NCI-H524 (cell line): ENCODE measurements around the gene WDR45B.

Experiments used
- DNase-seq, 2 experiments: peaks; one replicate each; lab custom pipeline; 2025; lab: John Stamatoyannopoulos, UW

Gene WDR45B

DNA sequence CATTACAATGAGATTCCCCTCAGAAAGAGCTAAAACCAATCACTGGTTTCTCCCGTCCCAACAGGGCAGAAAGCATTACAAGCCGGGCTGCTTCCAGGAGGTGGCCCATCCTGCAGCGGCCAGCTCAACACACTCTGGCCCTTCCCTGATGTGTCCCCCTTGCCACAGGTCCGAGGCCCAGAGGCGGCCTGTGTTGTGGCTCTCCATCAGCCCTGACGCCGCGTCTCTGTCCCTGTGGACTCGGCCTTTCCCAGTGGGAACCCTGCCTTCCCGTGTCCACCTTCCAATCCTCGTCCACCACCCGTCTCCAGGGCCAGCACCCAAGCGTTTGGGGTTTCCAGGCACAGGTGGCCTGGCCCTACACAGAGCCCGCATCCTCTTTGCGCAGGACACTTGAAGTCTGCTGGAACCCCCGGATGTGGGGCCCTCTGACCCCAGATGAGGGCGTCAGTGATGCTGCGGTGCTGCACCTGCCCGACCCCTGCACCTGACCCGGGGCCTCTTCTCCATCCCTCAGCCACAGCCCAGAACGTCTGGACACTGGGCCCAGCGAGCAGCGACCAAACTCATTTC is 29.2 kb upstream of the WDR45B start:
- no peak for DNase-seq

DNA sequence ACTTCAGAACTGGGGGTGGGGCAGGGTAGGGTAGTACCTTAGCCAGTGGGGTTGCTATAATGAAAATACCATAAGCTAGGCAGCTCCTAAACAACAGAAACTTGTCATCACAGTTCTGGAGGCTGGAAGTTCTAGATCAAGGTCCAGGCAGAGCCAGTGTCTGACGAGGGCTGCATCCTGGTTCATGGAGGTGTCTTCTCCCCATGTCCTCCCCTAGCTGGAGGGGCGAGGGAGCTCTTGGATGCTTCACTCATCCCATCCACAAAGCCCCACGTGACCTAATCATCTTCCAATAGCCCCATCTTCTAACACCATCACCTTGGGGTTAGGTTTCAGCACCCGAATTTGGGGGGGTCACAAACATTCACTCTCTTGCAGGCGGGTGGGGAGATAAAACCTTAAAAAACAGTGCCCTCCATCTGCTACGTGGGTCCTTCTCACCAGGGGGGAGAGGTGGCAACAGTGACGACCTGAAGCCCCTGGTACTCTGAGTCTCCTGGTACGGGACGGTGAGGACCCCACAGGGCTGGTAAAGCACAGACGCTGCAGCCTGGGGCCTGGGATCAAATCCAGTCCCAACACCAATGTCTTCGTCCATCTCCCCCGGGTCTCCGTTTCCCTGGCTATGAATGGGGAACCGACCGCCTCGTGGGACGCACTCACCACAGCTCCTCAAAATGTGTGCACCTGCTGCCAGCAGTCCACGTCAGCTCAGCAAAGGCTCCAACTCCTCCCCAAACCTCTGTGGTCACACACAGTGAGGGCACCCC is 27.4 kb upstream of the WDR45B start:
- DNase-seq = no peak

DNA sequence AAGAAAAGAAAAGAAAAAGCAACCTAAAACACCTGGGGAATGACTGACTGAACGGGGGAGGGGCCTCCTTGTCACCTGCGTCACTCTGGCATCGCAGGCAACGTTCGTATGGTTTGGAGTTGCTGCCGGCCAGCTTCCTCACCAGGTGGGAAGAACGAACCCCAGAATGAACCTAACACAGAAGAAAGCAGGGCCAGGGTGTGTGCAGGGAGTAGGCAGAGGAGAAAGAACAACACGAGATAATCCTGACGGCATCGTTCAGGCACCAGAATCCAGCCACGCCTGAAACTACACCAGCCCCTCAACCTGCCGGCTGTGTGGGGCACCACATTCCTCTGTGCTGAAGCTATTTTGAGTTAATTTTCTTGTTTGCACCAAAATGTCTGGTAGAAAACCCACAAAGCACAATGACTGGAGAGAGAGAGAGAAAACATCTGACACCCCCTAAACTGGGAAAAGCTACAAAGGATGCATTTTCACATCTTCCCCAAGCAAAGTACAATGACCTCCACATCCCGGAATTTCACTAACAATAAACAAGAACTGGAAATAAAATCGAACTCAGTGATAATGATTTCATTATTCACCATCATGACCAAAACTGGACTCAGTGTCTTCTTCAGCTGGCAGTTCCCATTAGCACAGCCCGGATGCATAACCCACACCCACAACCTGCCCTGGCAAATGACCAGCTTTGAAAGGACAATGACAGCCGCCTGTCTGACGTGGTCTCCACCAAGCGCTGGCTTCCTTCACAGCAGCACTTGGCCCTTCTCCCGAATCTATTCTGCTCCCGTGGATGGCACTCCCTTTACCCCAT is 26.6 kb upstream of the WDR45B start:
- no peak for DNase-seq

DNA sequence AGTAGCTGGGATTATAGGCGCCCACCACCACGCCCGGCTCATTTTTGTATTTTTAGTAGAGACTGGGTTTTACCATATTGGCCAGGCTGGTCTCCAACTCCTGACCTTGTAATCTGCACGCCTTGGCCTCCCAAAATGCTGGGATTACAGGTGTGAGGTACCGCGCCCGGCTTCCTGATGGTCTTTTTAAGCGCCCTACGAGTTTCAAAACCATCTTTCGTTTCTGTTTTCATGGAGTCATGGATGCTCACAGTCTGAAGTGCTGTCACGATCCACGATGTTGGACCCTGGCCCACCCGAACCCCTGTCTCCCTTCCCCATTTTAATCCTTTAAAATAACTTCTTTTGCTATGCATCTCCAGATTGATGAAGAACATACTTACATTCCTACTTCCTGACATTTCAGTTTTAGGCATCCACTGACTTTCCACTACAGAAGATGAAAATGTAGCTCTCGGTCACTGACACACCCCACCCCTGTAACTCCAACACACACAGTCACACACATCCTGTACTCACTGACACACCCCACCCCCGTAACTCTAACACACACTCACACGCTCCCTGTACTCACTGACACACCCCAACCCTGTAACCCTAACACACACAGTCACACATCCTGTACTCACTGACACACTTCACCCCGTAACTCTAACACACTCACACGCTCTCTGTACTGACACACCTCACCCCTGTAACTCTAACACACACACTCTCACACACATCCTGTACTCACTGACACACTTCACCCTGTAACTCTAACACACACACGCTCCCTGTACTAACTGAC is 22.6 kb upstream of the WDR45B start:
- no peak for DNase-seq

DNA sequence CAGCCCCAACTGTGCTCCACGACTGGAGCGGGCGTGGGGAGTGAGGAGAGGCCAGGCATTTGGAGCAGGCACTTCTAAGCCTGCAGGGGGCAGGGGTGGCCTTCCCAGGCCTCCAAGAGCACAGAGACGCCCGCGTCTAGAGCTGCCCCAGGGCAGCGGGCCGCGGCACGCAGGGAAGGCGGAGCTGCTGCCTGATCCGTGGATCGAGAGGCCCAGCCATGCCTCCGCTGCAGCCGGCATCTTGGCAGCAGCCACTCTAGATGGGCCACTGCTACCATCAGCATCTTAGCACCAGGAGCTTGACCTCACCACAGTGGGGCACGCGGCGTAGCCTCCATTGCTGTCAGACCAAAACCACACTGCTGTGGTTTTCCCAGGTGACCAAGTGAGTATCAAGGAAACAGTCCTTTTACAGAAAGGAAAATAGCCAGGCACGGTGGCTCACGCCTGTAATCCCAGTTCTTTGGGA is 20.4 kb upstream of the WDR45B start:
- peak in 1 of 2 experiments; percentile 5 for DNase-seq

DNA sequence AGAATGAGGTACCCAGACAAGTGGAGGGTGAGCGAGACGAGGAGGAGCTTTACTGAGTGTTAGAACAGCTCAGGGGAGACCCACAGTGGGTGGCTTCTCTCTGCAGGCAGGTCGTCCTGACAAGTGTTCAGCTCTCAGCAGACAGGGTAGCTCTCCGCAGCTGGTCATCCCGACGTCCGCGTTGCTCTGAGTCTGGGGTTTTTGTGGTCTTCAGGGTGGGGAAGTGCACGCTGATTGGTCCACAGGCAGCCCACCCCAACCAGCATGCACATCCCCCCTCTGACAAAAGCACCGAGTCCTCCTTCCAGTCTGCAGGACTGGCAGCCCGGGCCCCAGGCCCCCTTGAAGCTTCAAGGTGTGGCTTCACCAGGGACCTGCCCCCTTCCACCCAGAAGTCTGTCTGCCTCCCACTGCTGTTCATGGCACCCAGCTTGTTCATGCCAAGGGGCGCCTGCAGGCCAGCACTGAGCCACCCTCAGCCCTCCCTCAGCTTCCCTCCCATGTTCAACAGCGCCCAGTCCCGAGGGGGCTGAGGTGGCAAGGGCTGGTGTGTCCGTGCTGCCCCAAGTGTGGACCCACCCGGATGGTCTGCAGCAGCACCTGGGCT is 19.9 kb upstream of the WDR45B start:
- no peak for DNase-seq

DNA sequence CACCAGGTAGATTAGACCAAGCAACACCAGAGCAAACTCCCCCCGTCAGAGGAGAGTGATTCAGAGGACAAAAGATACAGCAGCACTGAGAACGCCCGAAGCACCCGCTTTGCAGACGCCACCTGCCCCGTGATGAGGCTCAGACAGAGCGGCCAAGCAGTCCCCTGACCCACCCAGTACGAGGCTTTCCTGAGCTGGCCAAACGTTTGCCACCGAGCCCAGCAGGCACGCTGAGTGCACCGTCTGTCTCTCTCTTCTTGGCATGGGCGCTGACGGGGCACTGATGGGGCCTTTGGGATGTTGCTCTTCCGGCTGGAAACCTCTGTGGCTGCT is 19.4 kb upstream of the WDR45B start:
- no peak for DNase-seq

DNA sequence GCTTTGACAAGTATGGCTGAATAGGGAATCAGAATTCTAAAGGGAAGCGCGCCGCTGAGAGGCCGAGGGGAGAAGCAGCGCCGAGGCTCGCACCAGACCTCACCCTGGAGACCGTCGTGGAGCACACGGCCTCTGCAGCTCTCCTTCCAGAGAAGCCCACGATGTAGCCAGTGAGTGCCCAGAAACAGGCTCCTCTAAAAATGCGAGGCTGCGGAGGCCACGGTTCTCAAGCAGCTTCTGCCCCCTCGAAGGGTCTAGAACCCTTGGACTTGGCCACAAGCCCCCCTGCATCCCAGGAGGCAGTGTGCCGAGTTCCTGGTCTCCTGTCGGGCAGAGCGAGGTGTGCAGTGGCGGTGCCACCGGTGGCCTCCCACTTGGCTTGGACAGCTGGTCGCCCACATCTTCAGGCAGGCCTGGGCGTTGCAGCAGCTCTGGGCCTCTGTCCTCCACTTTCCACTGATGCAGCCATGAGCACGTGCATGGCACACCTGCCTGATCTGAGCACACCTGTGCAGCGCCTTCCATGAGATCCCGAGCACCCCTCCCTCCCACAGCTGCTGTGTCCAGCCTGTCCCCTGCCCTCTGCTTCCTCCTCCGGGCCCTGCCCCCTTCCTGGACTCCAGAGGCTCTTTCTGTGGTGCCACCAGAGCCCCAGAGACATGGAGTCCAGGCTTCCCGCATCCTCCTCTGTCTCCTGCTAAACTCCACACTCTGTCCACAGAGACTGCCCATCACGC is 18.9 kb upstream of the WDR45B start:
- DNase-seq = no peak

DNA sequence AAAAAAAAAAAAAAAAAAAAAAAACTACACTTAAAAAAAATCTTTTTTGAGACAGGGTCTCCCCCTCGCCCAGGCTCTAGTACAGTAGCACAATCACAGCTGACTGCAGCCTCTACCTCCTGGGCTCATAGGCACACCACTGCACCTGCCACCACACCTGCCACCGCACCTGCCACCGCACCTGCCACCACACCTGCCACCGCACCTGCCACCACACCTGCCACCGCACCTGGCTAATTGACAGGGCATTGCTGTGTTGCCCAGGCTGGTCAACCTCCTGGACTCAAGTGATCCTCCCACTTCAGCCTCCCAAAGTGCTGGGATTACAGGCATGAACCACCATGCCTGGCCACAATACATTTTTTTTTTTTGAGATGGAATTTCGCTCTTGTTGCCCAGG is 17.6 kb upstream of the WDR45B start:
- DNase-seq = no peak

DNA sequence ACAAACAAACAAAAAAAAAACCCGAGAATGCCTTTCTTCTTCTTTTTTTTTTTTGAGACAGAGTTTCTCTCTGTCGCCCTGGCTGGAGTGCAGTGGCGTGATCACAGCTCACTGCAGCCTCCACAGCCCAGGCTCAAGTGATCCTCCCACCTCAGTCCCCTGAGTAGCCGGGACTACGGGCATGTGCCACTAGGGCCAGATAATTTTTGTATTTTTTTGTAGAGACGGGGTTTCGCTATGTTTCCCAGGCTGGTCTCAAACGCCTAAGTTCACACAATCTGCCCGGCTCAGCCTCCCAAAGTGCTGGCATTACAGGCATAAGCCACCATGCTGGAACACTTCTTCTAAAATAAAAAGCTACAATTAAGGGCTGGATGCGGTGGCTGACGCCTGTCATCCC is 17.0 kb upstream of the WDR45B start:
- DNase-seq = no peak

DNA sequence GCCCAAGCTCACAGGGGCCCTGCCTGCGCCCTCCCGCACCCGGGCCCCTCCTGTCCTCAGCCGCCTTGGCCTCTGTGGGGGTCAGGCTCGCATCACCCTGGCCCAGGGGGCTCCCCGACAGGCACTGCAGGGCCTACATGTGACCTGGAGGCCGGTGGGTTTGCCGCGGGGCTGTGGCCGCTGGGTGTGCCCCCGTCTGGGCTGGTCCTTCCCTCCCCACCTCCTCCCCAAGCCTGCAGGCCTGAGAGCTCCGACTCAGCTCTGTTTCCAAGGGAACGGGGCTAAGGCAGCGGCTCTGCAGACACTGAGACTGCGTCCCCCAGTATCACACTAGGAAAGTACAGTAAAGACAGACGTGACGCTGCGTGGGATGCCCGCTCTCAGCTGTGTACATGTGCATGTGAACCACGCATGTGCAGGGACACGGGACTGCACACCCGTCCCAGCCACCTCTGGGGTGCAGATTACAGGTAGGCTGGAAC is 16.5 kb upstream of the WDR45B start:
- DNase-seq = no peak

DNA sequence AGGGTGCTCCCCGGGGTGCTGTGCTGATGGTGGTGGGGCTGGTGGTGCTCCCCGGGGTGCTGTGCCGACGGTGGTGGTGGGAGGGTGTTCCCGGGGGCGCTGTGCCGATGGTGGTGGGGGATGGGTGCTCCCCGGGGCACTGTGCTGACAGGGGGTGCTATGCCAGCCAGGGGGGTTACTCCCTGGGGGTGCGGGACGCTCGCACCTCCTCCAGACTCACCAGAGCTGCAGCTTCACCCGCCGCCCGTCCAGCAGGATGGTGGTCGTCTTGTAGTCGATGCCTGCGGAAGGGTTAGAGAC is 16.0 kb upstream of the WDR45B start:
- DNase-seq = no peak

DNA sequence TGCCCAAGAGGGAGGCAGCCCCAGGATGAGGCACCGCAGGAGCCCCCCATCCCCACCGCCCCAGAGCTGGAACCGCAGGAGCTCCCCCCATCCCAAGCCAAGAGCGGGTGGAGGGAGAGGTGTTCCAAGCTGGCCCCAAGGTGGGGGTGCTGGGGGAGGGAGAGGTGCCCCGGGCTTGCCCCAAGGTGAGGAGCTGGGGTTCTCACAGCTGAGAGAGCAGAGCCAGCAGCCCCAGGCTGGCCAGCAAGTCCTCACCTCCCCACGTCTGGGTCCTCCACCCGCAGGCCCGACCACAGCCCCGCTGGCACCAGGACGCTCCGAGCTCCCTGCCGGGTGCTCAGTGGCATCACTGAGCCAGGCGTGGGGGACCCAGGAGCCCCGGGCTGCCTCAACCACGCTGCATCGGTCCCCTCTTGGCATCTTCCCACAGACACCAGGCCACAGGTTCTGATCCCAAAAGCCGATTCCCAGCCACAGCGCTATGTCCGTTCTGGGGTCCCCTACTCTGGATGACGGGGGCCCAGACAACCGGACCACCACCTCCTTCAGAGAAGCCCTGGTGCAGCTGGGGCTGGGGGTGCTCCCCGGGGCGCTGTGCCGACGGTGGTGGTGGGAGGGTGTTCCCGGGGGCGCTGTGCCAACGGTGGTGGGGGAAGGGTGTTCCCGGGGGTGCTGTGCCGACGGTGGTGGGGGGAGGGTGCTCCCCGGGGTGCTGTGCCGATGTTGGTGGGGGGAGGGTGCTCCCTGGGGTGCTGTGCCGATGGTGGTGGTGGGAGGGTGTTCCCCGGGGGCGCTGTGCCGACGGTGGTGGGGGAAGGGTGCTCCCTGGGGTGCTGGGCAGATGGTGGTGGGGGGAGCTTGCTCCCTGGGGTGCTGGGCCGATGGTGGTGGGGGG is 15.4 kb upstream of the WDR45B start:
- DNase-seq = no peak

DNA sequence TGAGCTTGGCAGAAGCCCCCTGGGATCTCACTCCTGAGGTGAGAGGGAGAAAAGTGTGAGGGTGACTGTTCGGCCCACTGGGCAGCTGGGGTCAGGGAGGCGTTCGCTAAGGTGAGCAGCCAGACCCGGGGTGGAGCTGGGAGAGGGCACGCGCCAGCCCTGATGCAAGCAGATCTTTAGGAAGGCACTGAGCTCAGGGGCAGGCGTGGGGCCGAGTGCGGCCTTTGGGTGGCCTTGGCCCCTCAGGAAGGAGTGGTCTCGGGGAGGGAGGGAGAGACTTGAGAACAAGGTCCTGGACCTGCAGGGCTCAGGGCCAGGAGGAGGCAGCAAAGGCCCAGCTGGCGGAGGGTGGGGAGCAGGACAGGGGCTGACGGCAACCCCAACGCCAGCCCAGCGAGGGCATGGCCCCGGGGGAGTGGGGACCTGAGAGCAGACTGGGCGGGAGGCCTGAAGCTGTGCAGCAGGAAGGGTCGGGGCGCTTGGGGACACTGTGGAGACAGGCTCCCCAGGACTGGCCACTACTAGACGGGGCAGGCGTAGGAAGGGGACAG is 14.5 kb upstream of the WDR45B start:
- DNase-seq = no peak

DNA sequence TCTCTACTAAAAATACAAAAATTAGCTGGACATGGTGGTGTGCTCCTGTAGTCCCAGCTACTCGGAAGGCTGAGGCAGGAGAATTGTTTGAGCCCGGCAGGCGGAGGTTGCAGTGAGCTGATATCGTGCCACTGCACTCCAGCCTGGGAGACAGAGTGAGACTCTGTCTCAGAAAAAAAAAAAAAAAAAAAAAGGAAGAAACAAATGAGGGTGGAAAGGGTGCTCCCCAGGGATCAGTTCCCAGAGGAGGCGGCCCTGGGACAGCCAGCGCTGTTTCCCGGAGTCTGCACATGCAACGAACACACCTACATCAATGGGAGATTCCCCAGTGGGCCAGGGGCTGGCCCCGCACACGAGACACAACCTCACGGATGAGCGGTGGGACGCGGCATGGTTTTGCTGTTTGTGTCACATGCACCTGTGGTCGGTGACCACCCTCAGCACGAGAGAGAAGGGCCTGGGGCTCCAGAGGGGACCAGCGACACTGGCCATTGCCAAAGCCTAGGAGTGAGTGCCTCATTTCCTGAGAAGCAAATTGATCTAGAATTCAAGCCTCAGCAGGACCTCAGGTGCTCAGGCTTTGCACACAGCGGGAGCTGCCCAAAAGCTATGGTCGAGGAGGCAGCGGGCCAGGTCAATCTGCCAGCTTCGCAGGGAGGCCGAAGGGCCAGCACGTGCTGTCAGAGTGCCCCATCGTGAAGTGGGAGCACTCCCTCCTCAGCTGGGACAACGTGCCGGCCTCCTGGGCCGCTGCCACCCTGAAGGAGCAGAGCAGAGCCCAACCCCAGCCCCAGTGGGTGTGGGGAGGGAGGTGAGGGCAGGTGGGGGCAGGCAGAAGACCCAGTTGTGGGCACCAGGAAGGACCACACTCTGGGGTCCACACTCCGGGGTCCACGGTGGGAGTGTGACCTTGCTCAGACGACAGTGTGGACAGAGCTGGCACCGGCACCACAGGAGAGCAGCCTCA is 13.8 kb upstream of the WDR45B start:
- no peak for DNase-seq

DNA sequence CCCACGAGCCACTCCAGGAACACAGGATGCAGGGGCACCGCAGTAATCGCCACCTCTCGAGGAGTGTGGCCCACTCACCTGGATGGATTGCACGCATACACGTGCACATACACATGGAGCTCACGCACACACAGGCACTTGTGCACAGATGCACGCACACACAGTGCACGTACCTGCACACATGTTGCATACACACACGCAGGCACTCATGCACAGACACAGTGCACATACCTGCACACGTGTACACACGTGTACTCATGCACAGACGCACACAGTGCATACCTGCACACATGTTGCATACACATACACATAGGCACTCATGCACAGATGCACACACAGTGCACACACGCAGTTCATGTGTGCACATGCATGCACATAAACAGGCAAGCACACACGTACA is 11.6 kb upstream of the WDR45B start:
- no peak for DNase-seq

DNA sequence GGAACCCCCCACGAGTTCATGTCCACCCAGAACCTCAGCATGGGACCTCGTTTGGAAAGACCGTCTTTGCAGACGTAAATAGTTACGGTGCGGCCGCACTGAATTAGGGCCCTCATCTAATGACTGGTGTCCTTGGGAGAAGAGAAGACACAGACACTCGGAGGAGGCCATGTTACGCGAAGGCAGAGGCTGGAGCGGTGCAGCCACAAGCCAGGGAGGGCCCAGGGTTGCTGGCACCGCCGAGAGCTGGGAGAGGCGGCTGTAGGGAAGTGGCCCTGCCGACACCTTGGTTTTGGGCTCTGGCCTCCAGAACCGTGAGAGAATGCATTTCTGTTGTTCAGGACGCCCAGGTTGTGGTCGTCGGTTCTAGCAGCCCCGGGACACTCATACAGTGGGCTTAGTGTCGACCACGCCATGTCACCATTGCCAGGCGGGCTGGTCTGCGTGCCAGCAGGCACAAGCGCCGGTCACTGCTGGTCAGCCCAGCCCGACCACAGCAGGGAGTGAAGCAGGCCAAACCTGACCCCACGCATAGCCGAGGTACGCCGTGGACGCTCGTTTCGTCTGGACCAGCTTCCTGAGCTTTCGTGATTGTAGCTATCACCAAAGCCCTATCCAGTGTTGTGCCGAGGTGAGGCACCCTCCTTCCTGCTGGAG is 10.7 kb upstream of the WDR45B start:
- no peak for DNase-seq

DNA sequence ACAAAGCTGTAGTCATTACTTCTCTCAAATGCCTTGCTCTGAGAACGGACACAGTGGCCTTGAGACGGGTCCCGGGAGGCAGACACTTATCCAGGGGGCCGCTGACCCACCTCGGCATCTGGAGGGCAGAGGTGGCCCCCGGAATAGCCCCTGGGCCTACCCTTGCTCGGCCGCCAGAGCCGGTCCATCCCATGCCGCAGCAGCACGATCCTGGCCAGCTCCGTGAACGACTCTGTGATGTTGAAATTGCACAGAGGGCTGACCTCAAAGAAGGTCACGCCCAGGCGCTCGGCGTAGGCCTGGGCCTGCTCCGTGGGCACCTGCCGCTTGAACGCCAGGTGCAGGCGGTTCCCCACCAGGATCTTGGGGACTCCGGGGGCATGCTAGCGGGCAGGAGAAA is 10.1 kb upstream of the WDR45B start:
- no peak for DNase-seq
